Activated CD8-positive, alpha-beta T cell treated with anti-CD3 and anti-CD28 coated beads for 36 hours (primary cell): ENCODE data around the gene CDK11B. TPM values are rescaled to one million over a fixed set of nuclear protein-coding genes. Genes with fewer than 3 reads are reported as not detected.

Source experiments
- ATAC-seq: fragments of 200-7000 bp; cut with Tn5 transposase; one replicate; pipeline ENCODE4 v1.10.0; 2021; ENCODE audit warnings: mild to moderate bottlenecking, moderate library complexity
- CTCF ChIA-PET: fragments of 350-600 bp; sonication (Branson Sonifier 250); formaldehyde crosslinking; loops from one replicate; lab custom pipeline; 2021; ENCODE audit warnings: antibody characterized with exemption; lab: Charles Lee
- POLR2A ChIA-PET: fragments of 350-600 bp; sonication (Branson Sonifier 250); formaldehyde crosslinking; loops from one replicate; lab custom pipeline; 2021; ENCODE audit warnings: antibody characterized with exemption; lab: Charles Lee
- DNase-seq: peaks from one replicate; pipeline ENCODE4 v3.0.0-alpha.2; 2020
- H3K27ac Mint-ChIP-seq: one replicate; pipeline ENCODE4 v1.8.0; 2021; ENCODE audit warnings: mild to moderate bottlenecking, mixed read lengths
- H3K27me3 Mint-ChIP-seq: one replicate; pipeline ENCODE4 v1.8.0; 2021; ENCODE audit warnings: mixed read lengths
- H3K36me3 Mint-ChIP-seq: one replicate; pipeline ENCODE4 v1.8.0; 2021; ENCODE audit warnings: low read depth, mixed read lengths
- H3K4me1 Mint-ChIP-seq: one replicate; pipeline ENCODE4 v1.8.0; 2021; ENCODE audit warnings: low read depth, mixed read lengths
- H3K4me3 Mint-ChIP-seq: one replicate; pipeline ENCODE4 v1.8.0; 2021; ENCODE audit warnings: mild to moderate bottlenecking, moderate library complexity, mixed read lengths
- H3K9me3 Mint-ChIP-seq: one replicate; pipeline ENCODE4 v1.8.0; 2021; ENCODE audit warnings: mixed read lengths
- CTCF ChIP-seq: fragments of 200-600 bp; IDR thresholded peaks from one replicate; pipeline ENCODE4 v1.8.0; 2022; ENCODE audit warnings: antibody characterized with exemption, mild to moderate bottlenecking
- intact Hi-C: fragments of 100-400 bp; cut with micrococcal nuclease; formaldehyde crosslinking; loops from one replicate; pipeline ENCODE4 v1.10.0; 2022
- total RNA-seq, 2 experiments: library from RNA; stranded (reverse); gene quantifications; one replicate each; pipeline ENCODE4 v1.2.3, GENCODE V29; 2021

Gene CDK11B
- total RNA-seq, 2 experiments from 2014 or later, result 29.4 to 32.0 TPM

- Mint-ChIP-seq H3K27me3 (no peaks in the 10 kb centered on the region), H3K4me1 (peaks cover 13% of the 10 kb centered on the region), H3K4me3 (peak overlapping the region; percentile 79), H3K36me3 (peaks cover 15% of the 10 kb centered on the region), H3K27ac (no peak overlapping the region), H3K9me3 (no peaks in the 10 kb centered on the region)
- TF ChIP-seq CTCF, result no peak
- DNase-seq, result peak; percentile 1
- intact Hi-C loops, result no loop called here
- POLR2A ChIA-PET, result interaction anchor here (1.6 to 8.4 kb wide), 2 partner anchors 12 to 41 kb away, joined by 3 to 46 read pairs; partner anchors contain the start of gene MMP23B
- no peak for ATAC-seq
- CTCF ChIA-PET, result no interaction called here
Measured at GRCh38 chr1:1617516-1617915, 41.3 kb downstream of the CDK11B start.

- CTCF ChIA-PET, result no interaction called here
- DNase-seq, result no peak
- intact Hi-C loops, result no loop called here
- no peak for TF ChIP-seq CTCF
- Mint-ChIP-seq H3K9me3 (no peaks in the 10 kb centered on the region), H3K4me3 (peak overlapping the region; percentile 79), H3K36me3 (peaks cover 18% of the 10 kb centered on the region), H3K27me3 (no peaks in the 10 kb centered on the region), H3K4me1 (peaks cover 17% of the 10 kb centered on the region), H3K27ac (peak overlapping the region; percentile 75)
- POLR2A ChIA-PET, result interaction anchor here (1.6 to 8.4 kb wide), 2 partner anchors 13 to 41 kb away, joined by 3 to 46 read pairs; partner anchors contain the start of gene MMP23B
- no peak for ATAC-seq
Measured at GRCh38 chr1:1616838-1617237, 42.0 kb downstream of the CDK11B start.

GRCh38 chr1:1616045-1616790 is 42.6 kb downstream of the CDK11B start:
- DNase-seq (no peak), ATAC-seq (peak; percentile 10)
- Mint-ChIP-seq H3K27ac (peak overlapping the region; percentile 75), H3K4me3 (peak overlapping the region; percentile 79), H3K9me3 (no peaks in the 10 kb centered on the region), H3K36me3 (peaks cover 18% of the 10 kb centered on the region), H3K27me3 (no peaks in the 10 kb centered on the region), H3K4me1 (peaks cover 17% of the 10 kb centered on the region)
- CTCF ChIA-PET, result interaction anchor here (2.8 kb wide), 1 partner anchor 38 kb away, joined by 10 read pairs; no protein-coding TSS in a partner anchor
- intact Hi-C loops, result no loop called here
- POLR2A ChIA-PET, result interaction anchor here (1.1 to 8.4 kb wide), 4 partner anchors 9 to 40 kb away, joined by 3 to 46 read pairs (median 4); partner anchors contain the start of gene MMP23B
- TF ChIP-seq CTCF, result no peak

- TF ChIP-seq CTCF, result no peak
- Mint-ChIP-seq H3K4me1 (peaks cover 17% of the 10 kb centered on the region), H3K36me3 (peaks cover 18% of the 10 kb centered on the region), H3K4me3 (peak within 1 kb of the TSS; percentile 96), H3K9me3 (no peaks in the 10 kb centered on the region), H3K27me3 (no peaks in the 10 kb centered on the region), H3K27ac (peak within 1 kb of the TSS; percentile 95)
- intact Hi-C loops, result no loop called here
- CTCF ChIA-PET, result interaction anchor here (2.1 to 2.8 kb wide), 4 partner anchors 15 to 63 kb away, joined by 5 to 10 read pairs (median 8); no protein-coding TSS in a partner anchor
- ATAC-seq, result peak; percentile 88
- peak; percentile 96 for DNase-seq
- POLR2A ChIA-PET, result interaction anchor here (1.1 to 8.4 kb wide), 4 partner anchors 8 to 45 kb away, joined by 3 to 46 read pairs (median 6); partner anchors contain the start of gene MMP23B
Measured at GRCh38 chr1:1615256-1616044, 43.4 kb downstream of the CDK11B start, which contains the start of gene MIB2. Gene MIB2, plus strand, starts transcription at chr1:1615500. Its CDS starts 7,953 bp downstream, at chr1:1623453.
